ENCODE data around the gene RSPH4A.

RSPH4A gene

GRCh38 chr6:116615937-116616736 lies at the start of gene RSPH4A:
Gene RSPH4A (plus strand): TSS chr6:116616479. CDS start chr6:116616624, 145 bp downstream.
- Histone ChIP-seq H3K27ac (ENCODE audit: low read length) (no peak within 1 kb of the TSS), H3K4me1 (ENCODE audit: low read length) (peaks cover 5% of the 10 kb centered on the region; the same call in 1 of the 2 replicates), H3K9ac (ENCODE audit: low read length) (peak within 1 kb of the TSS; percentile 44), H3K27me3 (ENCODE audit: low read depth, low read length) (0 out of 2 replicates have a peak, but pooled peaks cover 4% of the 10 kb centered on the region), H3K36me3 (replicated peaks; ENCODE audit: low read depth, low read length) (no peaks in the 10 kb centered on the region), H3K9me3 (ENCODE audit: insufficient read depth, low read length) (no peaks in the 10 kb centered on the region), H3K4me2 (ENCODE audit: low read length) (peak within 1 kb of the TSS; percentile 99), H2AFZ (ENCODE audit: low read depth, low read length) (peak within 1 kb of the TSS; percentile 98), H3K4me3 (ENCODE audit: low read length) (peak within 1 kb of the TSS; percentile 97), H3K79me2 (ENCODE audit: low read length) (no peaks in the 10 kb centered on the region), H4K20me1 (ENCODE audit: insufficient read depth, low read length) (no peaks in the 10 kb centered on the region)
- TF ChIP-seq CTCF (IDR thresholded peaks at IDR 0.05; ENCODE audit: low read depth, low read length) = no peak
- no peak for TF ChIP-seq EZH2phosphoT487 (IDR thresholded peaks at IDR 0.05; ENCODE audit: low read depth)

- no peaks in the 10 kb centered on the region for H3K36me3 ChIP-seq (replicated peaks; ENCODE audit: low read depth, low read length)
- H3K4me2 ChIP-seq (ENCODE audit: low read length) = no peak overlapping the region
- no peak overlapping the region for H2AFZ ChIP-seq (ENCODE audit: low read depth, low read length)
- no peak overlapping the region for H3K27ac ChIP-seq (ENCODE audit: low read length)
- H3K9ac ChIP-seq (ENCODE audit: low read length) = no peak overlapping the region
- no peak overlapping the region for H3K4me3 ChIP-seq (ENCODE audit: low read length)
- no peaks in the 10 kb centered on the region for H3K9me3 ChIP-seq (ENCODE audit: insufficient read depth, low read length)
- no peaks in the 10 kb centered on the region for H3K27me3 ChIP-seq (ENCODE audit: low read depth, low read length)
- H3K4me1 ChIP-seq (ENCODE audit: low read length) = peaks cover 22% of the 10 kb centered on the region
- no peaks in the 10 kb centered on the region for H4K20me1 ChIP-seq (ENCODE audit: insufficient read depth, low read length)
- TF ChIP-seq EZH2phosphoT487 (IDR thresholded peaks at IDR 0.05; ENCODE audit: low read depth) (no peak), CTCF (IDR thresholded peaks at IDR 0.05; ENCODE audit: low read depth, low read length) (no peak)
- peaks cover 28% of the 10 kb centered on the region for H3K79me2 ChIP-seq (ENCODE audit: low read length)
Observed at GRCh38 chr6:116568111-116568510, 48.2 kb upstream of the RSPH4A start.

- Histone ChIP-seq H4K20me1 (ENCODE audit: insufficient read depth, low read length) (no peaks in the 10 kb centered on the region), H3K4me2 (ENCODE audit: low read length) (peak overlapping the region; percentile 27), H2AFZ (ENCODE audit: low read depth, low read length) (no peak overlapping the region), H3K4me1 (ENCODE audit: low read length) (peaks cover 22% of the 10 kb centered on the region), H3K27ac (ENCODE audit: low read length) (no peak overlapping the region), H3K9ac (ENCODE audit: low read length) (no peak overlapping the region), H3K79me2 (ENCODE audit: low read length) (peaks cover 38% of the 10 kb centered on the region), H3K9me3 (ENCODE audit: insufficient read depth, low read length) (no peaks in the 10 kb centered on the region), H3K36me3 (replicated peaks; ENCODE audit: low read depth, low read length) (no peaks in the 10 kb centered on the region), H3K4me3 (ENCODE audit: low read length) (no peak overlapping the region), H3K27me3 (ENCODE audit: low read depth, low read length) (no peaks in the 10 kb centered on the region)
- TF ChIP-seq CTCF (IDR thresholded peaks at IDR 0.05; ENCODE audit: low read depth, low read length) = no peak
- no peak for TF ChIP-seq EZH2phosphoT487 (IDR thresholded peaks at IDR 0.05; ENCODE audit: low read depth)
Observed at GRCh38 chr6:116568821-116569755, 47.2 kb upstream of the RSPH4A start.
